HG03039 (cell line): ENCODE measurements around the gene BATF.
"Not testable (repeated sequence)": the region's sequence is repeated elsewhere in the genome, so short reads cannot be mapped to it uniquely, and the experiment has no call there.

Source experiments
- ATAC-seq: cut with Tn5 transposase; IDR thresholded peaks from one replicate; pipeline ENCODE4 v1.9.1; 2021; ENCODE audit warnings: mild to moderate bottlenecking, moderate library complexity; ENCODE audit not compliant: unreplicated experiment

The BATF gene, protein sequence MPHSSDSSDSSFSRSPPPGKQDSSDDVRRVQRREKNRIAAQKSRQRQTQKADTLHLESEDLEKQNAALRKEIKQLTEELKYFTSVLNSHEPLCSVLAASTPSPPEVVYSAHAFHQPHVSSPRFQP

DNA sequence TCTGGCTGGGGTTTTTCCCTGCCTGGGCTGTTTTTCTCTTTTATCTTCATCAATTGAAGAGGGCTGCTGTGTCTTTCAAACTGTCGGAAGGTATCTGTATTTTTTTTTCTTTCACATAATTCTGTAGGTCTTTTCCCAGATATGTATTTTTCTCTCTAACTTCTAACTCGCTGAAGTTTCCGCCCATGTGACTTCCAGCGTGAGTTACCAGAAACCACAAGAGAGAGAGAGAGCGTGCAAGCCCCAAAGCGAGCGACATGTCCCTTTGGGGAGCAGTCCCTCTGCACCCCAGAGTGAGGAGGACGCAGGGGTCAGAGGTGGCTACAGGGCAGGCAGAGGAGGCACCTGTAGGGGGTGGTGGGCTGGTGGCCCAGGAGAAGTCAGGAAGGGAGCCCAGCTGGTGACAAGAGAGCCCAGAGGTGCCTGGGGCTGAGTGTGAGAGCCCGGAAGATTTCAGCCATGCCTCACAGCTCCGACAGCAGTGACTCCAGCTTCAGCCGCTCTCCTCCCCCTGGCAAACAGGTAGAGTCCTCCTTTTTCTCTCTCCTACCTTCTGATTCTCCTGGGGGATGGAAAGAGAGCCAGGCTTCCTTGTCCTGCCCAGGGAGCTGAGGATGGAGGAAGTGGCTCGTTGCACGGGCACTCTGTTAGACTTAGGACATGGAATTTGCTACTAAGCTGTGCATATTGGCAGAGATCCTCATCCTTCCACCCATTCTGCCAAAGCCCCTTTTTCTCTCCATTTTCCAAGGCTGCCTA, at the start of gene BATF:
Gene BATF (plus strand): TSS at position 246 of the 759 bp plus-strand sequence. CDS start 214 bp downstream, at position 460.
- peak; percentile 41 for ATAC-seq

DNA sequence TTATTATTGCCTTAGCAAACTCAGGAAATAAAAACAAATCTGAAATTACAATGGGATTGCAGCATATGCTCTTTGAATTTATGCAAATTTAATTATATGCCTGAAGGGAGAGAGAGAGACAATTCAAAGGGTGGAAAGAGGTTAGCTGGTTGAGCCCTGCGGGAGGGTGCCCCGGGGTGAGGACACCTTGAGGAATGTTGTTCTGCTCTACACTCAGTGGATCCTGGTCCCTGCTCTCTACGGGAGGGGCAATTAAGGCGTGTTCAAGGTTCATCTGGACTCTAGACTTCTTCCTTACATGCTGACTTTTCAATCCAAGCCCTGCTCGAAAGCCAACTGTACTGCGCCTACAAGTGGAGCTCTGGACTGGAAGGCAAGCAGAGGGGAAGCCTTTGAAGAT, 48.1 kb upstream of the BATF start:
- ATAC-seq: not testable (repeated sequence)

DNA sequence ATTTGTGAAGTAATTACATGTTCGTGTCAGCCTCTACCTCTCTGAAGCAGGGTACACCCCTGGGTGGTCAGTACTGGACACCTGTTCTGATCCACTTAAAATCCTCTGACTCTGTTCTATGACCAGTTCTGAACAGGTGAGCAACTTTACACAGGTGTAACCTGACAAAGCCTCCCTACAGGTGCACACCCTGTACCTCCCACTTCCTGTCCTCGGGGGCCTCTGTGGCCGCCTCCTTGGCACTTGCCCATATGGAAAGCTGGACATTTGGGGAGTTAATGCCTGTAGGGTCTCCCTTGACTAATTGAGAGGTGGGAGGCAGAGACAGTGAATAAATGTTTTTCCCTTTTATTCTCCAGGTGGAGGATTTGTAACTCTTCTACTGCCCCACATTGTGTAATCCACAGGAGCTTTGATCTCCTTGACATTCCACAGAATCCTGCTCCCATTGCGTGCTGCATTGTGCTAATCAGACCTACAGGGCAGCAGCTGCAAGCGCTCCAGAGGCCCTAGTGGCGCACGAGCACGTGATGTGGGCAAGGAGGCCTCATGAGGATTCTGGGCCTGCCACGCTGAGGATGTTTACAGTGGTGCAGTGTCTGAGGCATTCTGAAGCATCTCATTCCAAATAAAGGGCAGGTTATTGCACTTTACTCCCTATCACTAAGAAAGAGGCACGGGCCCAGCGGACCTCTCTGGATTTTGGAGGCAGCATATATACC, 45.8 kb upstream of the BATF start:
- no peak for ATAC-seq

DNA sequence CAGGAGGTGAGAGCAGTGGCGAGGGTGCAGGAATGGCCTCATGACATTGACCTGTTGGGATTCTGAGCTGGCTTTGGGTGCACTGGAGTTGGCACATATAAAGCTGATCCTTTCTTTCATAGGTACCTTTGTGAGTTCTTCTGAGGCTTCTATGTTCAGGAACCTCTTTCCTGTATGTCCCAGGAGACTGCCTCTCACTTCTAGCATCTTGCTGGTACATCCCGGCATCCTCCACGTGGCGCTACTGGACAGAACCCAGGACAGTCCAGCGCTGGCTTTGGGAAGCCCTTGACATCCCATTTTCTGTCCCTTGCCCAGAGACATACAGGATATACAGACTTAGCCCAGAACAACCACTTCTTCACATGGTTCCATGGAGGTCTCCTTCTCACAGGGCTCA, 44.4 kb upstream of the BATF start:
- ATAC-seq: no peak

DNA sequence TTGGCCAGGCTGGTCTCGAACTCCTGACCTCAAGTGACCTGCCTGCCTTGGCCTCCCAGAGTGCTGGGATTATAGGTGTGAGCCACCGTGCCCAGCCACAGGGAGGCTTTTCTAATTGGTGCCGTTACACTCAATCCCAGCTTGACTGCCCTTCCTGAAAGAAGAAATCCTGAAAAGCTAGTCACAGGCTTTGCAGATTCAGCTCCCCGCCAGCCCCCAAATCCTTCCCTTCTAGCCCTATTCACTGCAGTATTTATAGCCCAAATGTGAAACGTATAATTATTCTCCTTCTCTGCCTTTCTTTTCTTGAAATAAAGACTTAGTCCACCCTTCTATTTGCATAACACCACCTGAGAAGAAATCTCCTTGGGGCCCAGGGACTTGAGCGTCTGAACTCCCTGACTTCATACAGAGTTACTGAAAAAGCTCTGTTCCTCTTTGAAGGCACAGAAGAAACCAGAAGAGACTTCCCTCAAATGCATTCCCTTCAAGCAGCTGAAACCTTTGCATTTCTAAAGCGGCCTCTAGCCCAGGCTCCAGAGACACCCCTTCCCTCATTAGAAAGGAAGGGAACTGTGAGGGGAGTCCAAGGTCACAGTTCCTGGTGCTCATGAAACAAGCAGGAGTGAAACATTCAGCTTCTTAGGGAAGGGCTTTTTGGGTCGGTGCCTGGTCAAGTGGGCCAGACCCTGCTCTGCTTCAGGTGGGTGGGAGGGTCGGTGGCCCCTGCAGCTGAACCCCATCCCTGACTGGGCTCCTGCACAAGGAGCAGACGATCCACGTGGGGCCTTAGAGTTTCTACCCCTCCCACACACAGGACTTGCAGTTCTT, 42.3 kb upstream of the BATF start:
- no peak for ATAC-seq

DNA sequence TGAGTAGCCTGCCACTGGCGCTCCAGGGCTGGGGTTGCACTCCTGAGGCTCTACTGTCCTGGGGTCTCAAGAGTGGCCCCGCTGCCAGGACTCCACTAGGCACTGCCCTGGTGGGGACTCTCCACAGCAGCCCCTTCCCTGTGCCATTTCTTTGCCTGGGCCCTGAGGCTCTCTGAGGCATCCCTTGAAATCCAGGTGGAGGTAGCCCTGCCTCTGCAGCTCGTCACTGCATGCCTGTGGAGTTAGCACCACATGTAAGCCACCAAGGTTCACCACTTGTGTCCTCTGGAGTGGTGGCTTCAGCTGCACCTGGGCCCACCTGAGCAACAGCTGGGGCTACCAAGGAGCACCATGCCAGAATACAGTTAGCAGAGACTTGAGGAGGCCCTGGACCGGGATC, 39.9 kb upstream of the BATF start:
- ATAC-seq: no peak

DNA sequence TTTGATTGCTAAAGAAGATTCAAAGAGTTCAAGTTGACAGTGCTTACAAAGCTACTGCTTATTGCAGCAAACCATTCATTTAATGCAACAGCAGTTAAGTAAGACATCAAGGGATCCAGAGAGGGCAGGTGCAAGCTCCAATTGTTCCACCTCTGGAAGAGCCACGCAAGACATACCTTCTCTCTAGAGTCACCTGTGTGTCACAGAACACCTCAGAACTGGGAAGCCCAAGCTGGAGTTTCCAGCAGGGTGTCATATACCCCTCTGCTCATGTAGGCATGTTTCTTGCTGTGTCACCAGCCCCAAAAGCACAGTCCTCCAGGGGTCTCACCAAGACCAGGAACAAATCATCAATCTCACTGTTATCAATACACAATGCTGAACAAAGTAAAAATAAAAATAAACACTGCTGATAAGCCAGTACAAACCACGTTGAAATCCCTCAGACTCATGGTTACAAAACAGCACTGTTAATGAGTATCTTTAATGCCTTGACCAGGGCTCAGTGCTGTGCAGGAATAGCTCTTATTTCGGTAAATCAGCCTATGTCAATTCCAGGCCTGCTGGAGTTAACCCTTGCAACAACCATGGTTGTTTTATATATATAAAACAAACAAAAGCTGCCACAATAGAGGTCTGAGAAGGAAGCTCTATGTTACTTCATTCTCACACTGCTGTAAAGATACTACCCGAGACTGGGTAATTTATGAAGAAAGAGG, 37.4 kb upstream of the BATF start:
- no peak for ATAC-seq

DNA sequence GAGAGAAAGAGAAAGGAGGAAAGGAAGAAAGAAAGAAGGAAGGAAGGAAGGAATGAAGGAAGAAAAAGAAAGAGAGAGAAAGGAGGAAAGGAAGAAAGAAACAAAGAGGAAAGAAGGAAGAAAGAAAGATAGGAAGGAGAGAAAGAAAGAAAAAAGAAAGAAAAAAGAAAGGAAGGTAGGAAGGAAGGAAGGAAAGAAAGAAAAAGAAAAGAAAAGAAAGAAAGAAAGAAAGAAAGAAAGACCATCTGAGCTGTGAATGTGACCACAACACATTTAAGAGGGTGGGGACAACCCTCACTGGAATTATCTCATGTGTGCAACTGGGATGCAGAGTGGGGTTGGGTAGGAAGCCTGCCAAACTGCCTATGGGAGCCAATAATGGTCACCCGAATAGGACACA, 36.0 kb upstream of the BATF start:
- ATAC-seq: no peak

DNA sequence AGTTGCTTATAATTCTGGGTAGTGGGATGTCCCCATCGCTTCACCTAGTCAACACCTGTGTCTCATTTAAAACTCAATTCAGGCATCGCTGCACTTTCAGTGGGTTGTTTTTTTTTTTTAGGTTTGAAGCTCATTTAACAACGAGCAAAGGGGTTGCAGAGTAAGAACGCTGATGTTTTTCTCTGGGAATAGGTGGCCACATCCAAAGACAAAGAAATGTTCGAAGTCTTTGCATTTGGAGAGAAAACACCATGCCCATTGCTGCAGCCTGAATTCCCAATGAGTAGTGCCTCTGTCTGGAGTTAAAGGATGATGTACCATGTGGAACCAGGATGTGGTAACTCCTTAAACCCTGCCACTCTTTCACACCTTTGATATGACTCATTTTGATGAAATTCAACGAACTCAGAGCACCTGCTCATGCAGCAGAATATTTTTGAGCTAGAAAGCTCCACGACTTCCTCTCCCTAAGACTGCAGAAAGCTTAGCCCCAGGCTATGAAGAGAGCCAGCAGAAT, 35.1 kb upstream of the BATF start:
- no peak for ATAC-seq

DNA sequence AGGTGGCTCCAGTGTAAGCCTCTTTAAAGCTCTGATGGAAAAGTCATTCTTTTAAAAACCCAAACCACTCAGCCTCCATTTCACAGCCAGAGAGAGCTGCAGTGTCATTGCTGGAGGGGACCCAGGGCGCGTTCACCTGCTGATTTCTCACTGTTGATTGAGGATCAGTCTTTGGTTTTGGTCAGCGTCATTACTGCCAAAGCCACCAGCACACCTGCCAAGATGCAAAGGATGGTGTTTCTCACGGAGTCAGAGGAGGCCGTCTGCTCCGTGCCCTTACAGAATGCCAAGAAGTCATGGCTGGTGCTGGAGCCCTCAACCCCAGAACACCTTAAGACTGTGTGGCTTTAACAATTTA, 32.8 kb upstream of the BATF start:
- ATAC-seq: no peak

DNA sequence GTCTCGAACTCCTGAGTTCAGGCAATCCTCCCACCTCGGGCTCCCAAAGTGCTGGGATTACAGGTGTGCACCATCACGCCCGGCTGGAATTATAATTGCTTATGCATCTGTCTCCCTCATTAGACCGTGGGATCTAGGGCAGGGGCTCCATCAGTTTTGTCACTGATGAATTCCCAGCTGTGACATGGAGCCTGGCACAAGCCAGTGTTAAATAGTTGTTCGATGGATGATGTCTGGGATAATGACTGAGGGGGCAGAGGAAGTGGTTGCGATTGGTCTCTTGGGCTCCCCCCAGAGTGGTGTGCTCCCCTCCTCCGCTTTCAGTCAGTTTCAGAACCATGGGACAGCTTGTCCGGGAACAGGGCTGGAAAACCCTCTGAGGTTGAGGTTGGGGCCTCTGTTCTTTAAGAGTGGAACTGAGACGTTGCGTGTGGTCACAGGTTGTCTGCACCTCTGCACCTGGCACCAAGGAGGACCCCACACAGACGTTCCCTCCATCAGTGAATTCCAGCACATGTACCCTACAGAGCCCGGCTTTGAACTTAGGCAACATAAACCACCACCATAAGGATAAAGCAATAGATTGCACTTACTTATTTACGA, 30.8 kb upstream of the BATF start:
- no peak for ATAC-seq

DNA sequence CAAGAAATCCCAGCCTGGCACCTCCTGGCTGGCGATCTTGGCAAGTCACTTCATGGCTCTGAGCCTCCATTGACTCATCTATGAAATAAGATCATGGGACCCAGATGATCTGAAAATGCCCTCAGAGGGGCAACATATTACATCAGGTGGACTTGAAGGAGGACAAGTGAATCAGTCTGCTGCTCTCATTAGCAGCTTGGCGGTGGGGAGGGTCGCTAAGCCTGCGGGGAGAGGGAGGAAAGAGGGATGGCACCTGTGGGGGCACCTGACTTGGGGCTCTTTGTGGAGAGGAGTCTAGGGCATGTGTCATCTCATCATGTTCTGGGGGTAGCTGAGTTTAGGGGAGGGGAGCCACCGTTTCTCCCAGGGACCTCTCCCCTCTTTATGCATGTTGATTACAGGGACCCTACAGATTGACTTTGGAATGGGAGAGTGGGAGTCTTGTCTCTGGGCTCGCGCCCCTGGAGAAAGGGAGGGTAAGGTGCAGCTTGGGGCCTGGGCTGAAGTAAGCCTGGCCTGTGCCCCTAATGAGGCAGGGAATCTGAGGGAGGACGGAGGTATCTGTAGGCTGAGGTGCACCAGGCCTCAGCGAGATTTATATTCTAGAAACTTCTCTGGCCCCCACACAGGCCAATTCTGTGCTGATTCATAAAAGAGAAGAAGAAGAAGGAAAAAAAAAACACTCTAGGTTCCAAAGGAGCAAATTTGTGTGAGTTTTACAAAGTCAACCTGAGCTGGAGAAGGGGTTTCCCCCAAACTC, 29.3 kb upstream of the BATF start:
- ATAC-seq: no peak

DNA sequence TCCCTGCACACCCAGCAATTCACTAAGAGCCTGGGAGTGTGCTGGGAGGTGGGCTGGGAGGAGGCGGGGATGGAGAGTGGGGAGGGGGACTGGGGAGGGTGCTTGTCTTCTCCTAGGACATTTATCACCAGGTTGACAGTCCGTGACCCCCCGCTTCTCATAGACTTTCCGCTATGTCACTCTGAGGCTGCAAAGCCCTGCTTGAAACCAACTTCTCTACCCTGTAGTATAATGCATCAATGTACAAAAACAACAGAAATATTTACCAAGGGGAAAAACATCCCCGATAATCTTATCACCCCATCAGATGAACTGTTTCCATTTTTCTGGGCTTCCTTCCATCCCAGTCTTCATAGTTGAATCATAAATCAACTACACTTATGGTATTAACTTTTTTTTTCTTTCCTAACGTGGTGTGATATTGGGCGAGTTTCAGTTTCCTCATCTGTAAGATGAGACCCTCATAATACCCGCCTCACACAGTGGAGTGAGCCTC, 28.6 kb upstream of the BATF start:
- no peak for ATAC-seq

DNA sequence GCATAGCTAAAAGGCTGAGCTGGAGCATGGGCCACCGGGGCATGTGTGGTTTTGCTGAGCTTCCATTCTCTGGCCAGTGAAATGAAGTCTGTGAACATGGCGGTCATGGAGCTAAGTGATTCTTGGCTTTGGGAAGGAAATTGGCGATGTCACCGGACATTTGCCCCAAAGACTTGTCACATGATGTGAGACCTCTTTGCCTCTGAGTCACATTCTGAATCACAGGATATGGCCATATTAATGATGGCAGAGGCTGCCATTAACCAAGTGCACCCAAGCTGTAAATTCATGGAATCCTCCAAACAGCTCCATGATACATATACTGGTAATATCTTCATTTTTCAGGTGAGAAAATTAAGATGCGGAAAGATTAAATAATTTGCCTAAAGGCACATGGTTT, 27.4 kb upstream of the BATF start:
- ATAC-seq: no peak

DNA sequence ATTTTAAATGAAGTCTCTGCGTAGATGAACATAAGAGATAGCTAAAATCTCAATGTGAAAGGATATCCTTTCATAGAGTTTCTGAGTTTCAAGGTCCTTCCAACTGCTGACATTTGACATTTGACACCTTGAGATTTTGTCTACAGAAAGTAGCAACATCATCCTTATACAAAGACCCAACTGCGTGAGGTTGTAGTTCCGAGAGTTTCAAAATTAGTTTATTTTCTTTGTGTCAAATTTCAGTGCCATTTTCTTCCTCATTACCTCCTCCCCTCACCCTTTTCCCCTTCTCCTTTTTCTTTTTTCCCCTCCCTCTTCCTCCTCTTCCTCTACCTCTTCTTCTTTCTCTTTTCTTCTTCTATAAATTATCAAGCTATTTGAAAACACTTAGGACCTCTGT, 26.9 kb upstream of the BATF start:
- no peak for ATAC-seq

DNA sequence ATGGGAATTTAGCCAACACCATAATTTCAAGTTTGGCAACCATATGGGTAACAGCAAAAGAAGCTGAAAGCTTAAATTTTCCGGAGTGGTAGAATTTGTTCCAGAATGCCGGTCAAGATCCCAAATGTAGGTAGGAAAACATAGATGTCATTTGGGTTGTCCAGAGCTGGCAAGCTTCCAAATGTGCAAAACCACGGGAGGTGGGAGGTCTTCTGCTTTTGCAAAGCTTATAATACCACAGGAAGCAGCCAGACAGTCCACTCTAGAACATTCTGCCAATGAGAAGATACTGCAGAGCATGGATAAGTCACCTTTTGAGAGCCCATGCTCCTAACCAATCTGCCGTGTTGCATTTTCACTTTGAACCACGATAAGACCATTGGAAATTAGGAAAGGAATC, 26.4 kb upstream of the BATF start:
- ATAC-seq: no peak

DNA sequence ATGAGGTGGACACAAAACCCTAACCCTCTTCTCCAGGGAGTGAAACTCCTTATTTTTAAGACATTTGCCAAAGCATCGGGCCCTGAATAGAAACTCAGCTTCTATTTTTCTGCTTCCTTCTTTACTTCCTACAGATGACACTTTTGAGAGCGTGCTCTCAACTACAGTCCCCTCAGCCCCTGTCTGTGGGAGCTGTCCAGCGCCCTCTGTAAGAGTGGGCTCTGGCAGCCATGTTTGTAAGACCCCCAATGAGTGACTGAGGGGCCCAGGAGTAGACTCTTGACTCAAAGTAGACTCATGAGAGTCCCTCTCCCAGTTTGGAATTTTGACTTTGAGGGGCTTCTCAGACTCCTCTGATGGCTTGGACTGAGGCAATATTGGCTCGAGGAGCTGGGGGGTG, 25.5 kb upstream of the BATF start:
- no peak for ATAC-seq

DNA sequence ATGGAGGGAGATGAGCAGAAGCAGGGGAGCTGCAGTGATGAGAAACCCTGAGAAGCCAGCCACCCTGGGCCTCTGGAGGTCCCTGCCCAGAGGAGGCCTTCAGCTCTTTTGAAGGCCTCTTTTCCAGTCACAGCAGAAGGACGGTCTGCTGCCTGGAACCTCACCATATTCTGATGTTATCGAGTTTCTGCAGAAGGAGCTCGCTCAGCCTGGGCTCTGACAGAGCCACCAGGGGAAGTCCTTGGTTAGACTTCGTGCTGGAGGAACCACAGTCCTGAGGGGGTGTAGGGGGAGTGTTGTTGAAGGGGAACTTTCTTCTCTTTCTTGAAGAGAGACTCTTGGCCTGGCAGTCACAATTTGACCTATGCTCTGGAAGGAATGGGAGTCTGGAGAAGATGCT, 25.1 kb upstream of the BATF start:
- ATAC-seq: peak; percentile 40

DNA sequence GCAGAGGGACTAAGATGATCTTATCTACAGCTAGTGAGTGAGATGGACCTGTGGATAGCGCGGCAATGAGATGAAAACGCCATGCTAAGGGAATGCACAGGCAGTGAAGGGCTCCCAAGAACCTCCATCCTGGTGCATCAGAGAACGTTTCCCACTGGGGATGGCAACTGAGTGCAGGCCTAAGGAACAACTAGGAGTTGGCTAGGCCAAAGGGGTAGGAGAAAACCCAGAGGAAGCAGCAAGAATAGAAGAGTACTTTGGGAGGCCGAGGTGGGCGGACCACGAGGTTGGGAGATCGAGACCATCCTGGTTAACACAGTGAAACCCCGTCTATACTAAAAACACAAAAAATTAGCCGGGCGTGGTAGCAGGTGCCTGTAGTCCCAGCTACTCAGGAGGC, 24.6 kb upstream of the BATF start:
- ATAC-seq: no peak
